Sigmoid colon (tissue), 7 donors: Measurements from ENCODE around the gene DLG1. TPM values are rescaled to one million over a fixed set of nuclear protein-coding genes. Genes with fewer than 3 reads are reported as not detected.

Source experiments
- DNase-seq: peaks from one replicate; pipeline ENCODE4 v3.0.0-alpha.2; 2019
- H3K27ac ChIP-seq, 4 donors: fragments of 200-600 bp; sonication (generic); one replicate each; pipeline ENCODE4 v1.5.1; 2016 to 2019; ENCODE audit warnings: mild to moderate bottlenecking in 1 of 4
- H3K27me3 ChIP-seq, 3 donors: fragments of 200-600 bp; sonication (generic); one replicate each; pipeline ENCODE4 v1.5.1; 2019; ENCODE audit warnings: mild to moderate bottlenecking in 1 of 3
- H3K36me3 ChIP-seq, 4 donors: fragments of 200-600 bp; sonication (generic); one replicate each; pipeline ENCODE4 v1.5.1; 2016 to 2019
- H3K4me1 ChIP-seq, 4 donors: fragments of 200-600 bp; sonication (generic); one replicate each; pipeline ENCODE4 v1.5.1; 2017 to 2019
- H3K4me3 ChIP-seq, 4 donors: fragments of 200-600 bp; sonication (generic); one replicate each; pipeline ENCODE4 v1.5.1; 2017 to 2019; ENCODE audit warnings: mild to moderate bottlenecking in 2 of 4, moderate library complexity in 1 of 4
- H3K9me3 ChIP-seq, 4 donors: fragments of 200-600 bp in 3 of 4; sonication (generic) in 3 of 4; one replicate each; pipeline versions ENCODE4 v1.5.1 to v1.6.1; 2013 to 2019
- CTCF ChIP-seq, 4 experiments: fragments of 450-650 bp in 3 of 4; fragments of 200-600 bp in 1 of 4; IDR thresholded peaks; one replicate each; pipeline ENCODE4 v1.5.1; 2016 to 2019; ENCODE audit warnings: antibody characterized with exemption in 4 of 4, mild to moderate bottlenecking in 3 of 4, moderate library complexity in 2 of 4
- EP300 ChIP-seq, 4 donors: sonication (generic); formaldehyde crosslinking; IDR thresholded peaks; one replicate each; pipeline ENCODE4 v1.6.1; 2017; ENCODE audit warnings: antibody characterized with exemption in 4 of 4
- POLR2A ChIP-seq, 2 donors: fragments of 450-650 bp; IDR thresholded peaks; one replicate each; pipeline ENCODE4 v1.6.1; 2016; ENCODE audit warnings: antibody characterized with exemption in 2 of 2, mild to moderate bottlenecking in 2 of 2, moderate library complexity in 2 of 2
- POLR2AphosphoS5 ChIP-seq, 4 donors: sonication (generic); formaldehyde crosslinking; IDR thresholded peaks; one replicate each; pipeline ENCODE4 v1.6.1; 2017; ENCODE audit warnings: antibody characterized with exemption in 4 of 4
- WGBS, 2 donors: extraction: QIAGEN DNeasy Blood & Tissue Kit; methylation state at CpG; one replicate each; pipeline ENCODE4 v1.1.7; 2013; 5-methylcytosine and 5-hydroxymethylcytosine counted together
- intact Hi-C: fragments of 100-400 bp; cut with DNase I; formaldehyde crosslinking; loops from one replicate; pipeline ENCODE4 v1.15.1; 2023
- polyA plus RNA-seq, 3 donors: library from polyadenylated mRNA; stranded (reverse); fragments of 200-250 nt; gene quantifications; one replicate each; pipeline ENCODE4 v1.2.3, GENCODE V29; 2013
- total RNA-seq, 4 donors: library from RNA; depleted of rRNA; stranded (reverse); fragments of >200 nt; gene quantifications; one replicate each; pipeline ENCODE4 v1.1.0, GENCODE V29; 2016
- donor health status: healthy with polysubstance abuse.
- donor health status: Bipolar disorder and iron deficiency.
- donor health status: healthy.

DLG1 gene
- total and polyA plus RNA-seq, 7 donors, result 30.6 to 83.7 (median 64.3) TPM

- intact Hi-C loops, result no loop called here
- no peak for DNase-seq
- Histone ChIP-seq H3K9me3 (no peaks in the 10 kb centered on the region), H3K4me1 (peaks cover 0 to 26% (median 18%) of the 10 kb centered on the region in 4 donors), H3K27ac (peak overlapping the region; percentile 3 to 56 (median 30)), H3K4me3 (no peak overlapping the region), H3K36me3 (no peaks in the 10 kb centered on the region), H3K27me3 (peaks cover 0 to 22% (median 7%) of the 10 kb centered on the region in 3 donors)
- no peak for TF ChIP-seq CTCF (IDR thresholded peaks at IDR 0.05)
- TF ChIP-seq POLR2AphosphoS5 (IDR thresholded peaks at IDR 0.05), result no peak
- TF ChIP-seq EP300 (IDR thresholded peaks at IDR 0.05), result no peak
- TF ChIP-seq POLR2A (IDR thresholded peaks at IDR 0.05), result no peak
- WGBS, 2 donors, result 79 to 93% methylated on average over 31 of the region's 33 CpGs
Observed at GRCh38 chr3:197030379-197031314, 267.8 kb downstream of the DLG1 start.

GRCh38 chr3:197029511-197030167 is 268.8 kb downstream of the DLG1 start, which contains the start of gene MELTF:
MELTF (minus strand) TSS chr3:197029817; CDS start chr3:197029702, 115 bp downstream.
- peak in 2 of 4 experiments; percentile 11 to 85 for TF ChIP-seq CTCF (IDR thresholded peaks at IDR 0.05)
- no peak for TF ChIP-seq EP300 (IDR thresholded peaks at IDR 0.05)
- TF ChIP-seq POLR2AphosphoS5 (IDR thresholded peaks at IDR 0.05), result no peak
- TF ChIP-seq POLR2A (IDR thresholded peaks at IDR 0.05), result no peak
- 1 to 2% methylated on average over 60 of the region's 60 CpGs for WGBS, 2 donors
- intact Hi-C loops, result loop anchor here (2.0 kb wide), 1 partner anchor 27 kb away; no protein-coding TSS in a partner anchor
- Histone ChIP-seq H3K4me1 (peaks cover 0 to 26% (median 18%) of the 10 kb centered on the region in 4 donors), H3K4me3 (peak within 1 kb of the TSS; percentile 39 to 59 (median 46)), H3K27me3 (peaks cover 0 to 22% (median 7%) of the 10 kb centered on the region in 3 donors), H3K9me3 (no peaks in the 10 kb centered on the region), H3K36me3 (no peaks in the 10 kb centered on the region), H3K27ac (peak within 1 kb of the TSS in 3 of 4 donors; percentile 27 to 66 (median 56))
- DNase-seq, result no peak

GRCh38 chr3:197028728-197029510 is 269.5 kb downstream of the DLG1 start:
- H3K4me3 ChIP-seq, result peak overlapping the region; percentile 39 to 59 (median 46)
- no peaks in the 10 kb centered on the region for H3K9me3 ChIP-seq
- no peak for TF ChIP-seq POLR2AphosphoS5 (IDR thresholded peaks at IDR 0.05)
- TF ChIP-seq POLR2A (IDR thresholded peaks at IDR 0.05), result no peak
- no peak for TF ChIP-seq EP300 (IDR thresholded peaks at IDR 0.05)
- intact Hi-C loops, result loop anchor here (2.0 kb wide), 1 partner anchor 26 kb away; no protein-coding TSS in a partner anchor
- no peak for DNase-seq
- H3K36me3 ChIP-seq, result no peaks in the 10 kb centered on the region
- peaks cover 0 to 26% (median 18%) of the 10 kb centered on the region in 4 donors for H3K4me1 ChIP-seq
- peaks cover 0 to 27% (median 7%) of the 10 kb centered on the region in 3 donors for H3K27me3 ChIP-seq
- peak overlapping the region in 3 of 4 donors; percentile 26 to 66 (median 40) for H3K27ac ChIP-seq
- WGBS, 2 donors, result 3 to 5% methylated on average over 67 of the region's 67 CpGs

- Histone ChIP-seq H3K27ac (no peak overlapping the region), H3K4me1 (peaks cover 0 to 26% (median 18%) of the 10 kb centered on the region in 4 donors)
Observed at GRCh38 chr3:197027896-197028727, 270.3 kb downstream of the DLG1 start.

More at GRCh38 chr3:197027896-197028727, 270.3 kb downstream of the DLG1 start:
- Histone ChIP-seq H3K27me3 (peaks cover 0 to 27% (median 7%) of the 10 kb centered on the region in 3 donors), H3K4me3 (peak overlapping the region in 2 of 4 donors; percentile 43 to 59), H3K36me3 (no peaks in the 10 kb centered on the region), H3K9me3 (no peaks in the 10 kb centered on the region)
- DNase-seq, result no peak
- WGBS, 2 donors, result 83 to 86% methylated on average over 22 of the region's 22 CpGs
- TF ChIP-seq EP300 (IDR thresholded peaks at IDR 0.05) (no peak), CTCF (IDR thresholded peaks at IDR 0.05) (no peak), POLR2A (IDR thresholded peaks at IDR 0.05) (no peak)
- intact Hi-C loops, result loop anchor here (2.0 kb wide), 1 partner anchor 25 kb away; no protein-coding TSS in a partner anchor
